ENCODE data around the gene GPR183. TPM values are rescaled to one million over a fixed set of nuclear protein-coding genes. Genes with fewer than 3 reads are reported as not detected.

GPR183 gene
- total and polyA plus RNA-seq, 10 of the 15 experiments (the other 5 are each of a cell fraction or from before 2014, with no cell fraction given): 134 to 669 (median 225) TPM

DNA sequence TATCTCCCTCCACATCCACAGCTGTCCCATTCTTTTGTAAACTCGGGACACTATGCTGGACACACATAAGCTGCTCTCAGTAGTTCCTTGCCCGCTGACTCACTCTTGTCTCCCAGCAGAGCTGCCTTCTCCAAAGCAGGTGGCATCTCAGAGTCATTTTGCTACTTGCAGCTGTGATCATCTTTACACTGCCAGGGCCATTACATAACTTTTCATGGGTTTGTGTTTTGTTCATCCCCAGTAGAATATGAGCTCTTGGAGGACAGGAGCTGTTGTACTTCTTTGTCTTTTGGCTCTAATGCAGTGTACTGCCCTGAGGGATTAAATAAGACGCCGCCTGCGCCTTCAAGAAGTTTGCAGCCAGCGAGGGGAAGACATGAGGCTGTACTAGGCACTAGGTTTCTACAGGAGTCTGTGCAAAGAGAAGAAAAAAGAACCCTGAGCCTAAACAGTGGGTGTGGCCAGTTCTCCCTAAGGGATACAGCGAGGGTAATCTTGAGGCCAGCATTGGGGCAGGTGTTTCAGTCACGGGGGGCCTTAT is 40.8 kb upstream of the GPR183 start (continued):
- no peak for TF ChIP-seq JUND (IDR thresholded peaks at IDR 0.05; ENCODE audit: low read depth, low read length)
- TF ChIP-seq, protein P1, sequence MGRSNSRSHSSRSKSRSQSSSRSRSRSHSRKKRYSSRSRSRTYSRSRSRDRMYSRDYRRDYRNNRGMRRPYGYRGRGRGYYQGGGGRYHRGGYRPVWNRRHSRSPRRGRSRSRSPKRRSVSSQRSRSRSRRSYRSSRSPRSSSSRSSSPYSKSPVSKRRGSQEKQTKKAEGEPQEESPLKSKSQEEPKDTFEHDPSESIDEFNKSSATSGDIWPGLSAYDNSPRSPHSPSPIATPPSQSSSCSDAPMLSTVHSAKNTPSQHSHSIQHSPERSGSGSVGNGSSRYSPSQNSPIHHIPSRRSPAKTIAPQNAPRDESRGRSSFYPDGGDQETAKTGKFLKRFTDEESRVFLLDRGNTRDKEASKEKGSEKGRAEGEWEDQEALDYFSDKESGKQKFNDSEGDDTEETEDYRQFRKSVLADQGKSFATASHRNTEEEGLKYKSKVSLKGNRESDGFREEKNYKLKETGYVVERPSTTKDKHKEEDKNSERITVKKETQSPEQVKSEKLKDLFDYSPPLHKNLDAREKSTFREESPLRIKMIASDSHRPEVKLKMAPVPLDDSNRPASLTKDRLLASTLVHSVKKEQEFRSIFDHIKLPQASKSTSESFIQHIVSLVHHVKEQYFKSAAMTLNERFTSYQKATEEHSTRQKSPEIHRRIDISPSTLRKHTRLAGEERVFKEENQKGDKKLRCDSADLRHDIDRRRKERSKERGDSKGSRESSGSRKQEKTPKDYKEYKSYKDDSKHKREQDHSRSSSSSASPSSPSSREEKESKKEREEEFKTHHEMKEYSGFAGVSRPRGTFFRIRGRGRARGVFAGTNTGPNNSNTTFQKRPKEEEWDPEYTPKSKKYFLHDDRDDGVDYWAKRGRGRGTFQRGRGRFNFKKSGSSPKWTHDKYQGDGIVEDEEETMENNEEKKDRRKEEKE (IDR thresholded peaks at IDR 0.05): no peak
- no peak for TF ChIP-seq RBBP5 (conservative IDR thresholded peaks at IDR 0.05)
- no peak for TF ChIP-seq SIN3A (IDR thresholded peaks at IDR 0.05; ENCODE audit: low read depth, low read length)
- no peak for TF ChIP-seq TARDBP (IDR thresholded peaks at IDR 0.05; ENCODE audit: borderline replicate concordance)
- no peak for TF ChIP-seq RAD21 (IDR thresholded peaks at IDR 0.05; ENCODE audit: insufficient read depth, low read depth, low read length)
- peak; percentile 7; the same call in 1 of the 2 replicates for TF ChIP-seq CREB1 (IDR thresholded peaks at IDR 0.05; ENCODE audit: low read depth)
- no peak for TF ChIP-seq RCOR1 (conservative IDR thresholded peaks at IDR 0.05; ENCODE audit: low read depth, low read length)
- TF ChIP-seq, protein P2, sequence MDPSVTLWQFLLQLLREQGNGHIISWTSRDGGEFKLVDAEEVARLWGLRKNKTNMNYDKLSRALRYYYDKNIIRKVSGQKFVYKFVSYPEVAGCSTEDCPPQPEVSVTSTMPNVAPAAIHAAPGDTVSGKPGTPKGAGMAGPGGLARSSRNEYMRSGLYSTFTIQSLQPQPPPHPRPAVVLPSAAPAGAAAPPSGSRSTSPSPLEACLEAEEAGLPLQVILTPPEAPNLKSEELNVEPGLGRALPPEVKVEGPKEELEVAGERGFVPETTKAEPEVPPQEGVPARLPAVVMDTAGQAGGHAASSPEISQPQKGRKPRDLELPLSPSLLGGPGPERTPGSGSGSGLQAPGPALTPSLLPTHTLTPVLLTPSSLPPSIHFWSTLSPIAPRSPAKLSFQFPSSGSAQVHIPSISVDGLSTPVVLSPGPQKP (IDR thresholded peaks at IDR 0.05; ENCODE audit: low read depth, low read length): no peak
- no peak for TF ChIP-seq MEF2A (IDR thresholded peaks at IDR 0.05; ENCODE audit: insufficient read depth, low read depth, low read length)
- no peak for TF ChIP-seq ZNF217 (IDR thresholded peaks at IDR 0.05)
- TF ChIP-seq EZH2 (IDR thresholded peaks at IDR 0.05; ENCODE audit: borderline replicate concordance, control insufficient read depth, low read depth, low read length): no peak
- no peak for TF ChIP-seq ASH2L (IDR thresholded peaks at IDR 0.05; ENCODE audit: borderline replicate concordance, low read depth)
- TF ChIP-seq RUNX3 (IDR thresholded peaks at IDR 0.05; ENCODE audit: low read length): peak; percentile 13; the same call in 1 of the 2 replicates
- no peak for TF ChIP-seq MTA3 (IDR thresholded peaks at IDR 0.05; ENCODE audit: borderline replicate concordance, low read length)
- TF ChIP-seq KLF5 (IDR thresholded peaks at IDR 0.05; ENCODE audit: partially characterized antibody): no peak
- TF ChIP-seq, protein P3, sequence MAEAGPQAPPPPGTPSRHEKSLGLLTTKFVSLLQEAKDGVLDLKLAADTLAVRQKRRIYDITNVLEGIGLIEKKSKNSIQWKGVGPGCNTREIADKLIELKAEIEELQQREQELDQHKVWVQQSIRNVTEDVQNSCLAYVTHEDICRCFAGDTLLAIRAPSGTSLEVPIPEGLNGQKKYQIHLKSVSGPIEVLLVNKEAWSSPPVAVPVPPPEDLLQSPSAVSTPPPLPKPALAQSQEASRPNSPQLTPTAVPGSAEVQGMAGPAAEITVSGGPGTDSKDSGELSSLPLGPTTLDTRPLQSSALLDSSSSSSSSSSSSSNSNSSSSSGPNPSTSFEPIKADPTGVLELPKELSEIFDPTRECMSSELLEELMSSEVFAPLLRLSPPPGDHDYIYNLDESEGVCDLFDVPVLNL (IDR thresholded peaks at IDR 0.05; ENCODE audit: low read depth, low read length): no peak
- TF ChIP-seq, protein P4, sequence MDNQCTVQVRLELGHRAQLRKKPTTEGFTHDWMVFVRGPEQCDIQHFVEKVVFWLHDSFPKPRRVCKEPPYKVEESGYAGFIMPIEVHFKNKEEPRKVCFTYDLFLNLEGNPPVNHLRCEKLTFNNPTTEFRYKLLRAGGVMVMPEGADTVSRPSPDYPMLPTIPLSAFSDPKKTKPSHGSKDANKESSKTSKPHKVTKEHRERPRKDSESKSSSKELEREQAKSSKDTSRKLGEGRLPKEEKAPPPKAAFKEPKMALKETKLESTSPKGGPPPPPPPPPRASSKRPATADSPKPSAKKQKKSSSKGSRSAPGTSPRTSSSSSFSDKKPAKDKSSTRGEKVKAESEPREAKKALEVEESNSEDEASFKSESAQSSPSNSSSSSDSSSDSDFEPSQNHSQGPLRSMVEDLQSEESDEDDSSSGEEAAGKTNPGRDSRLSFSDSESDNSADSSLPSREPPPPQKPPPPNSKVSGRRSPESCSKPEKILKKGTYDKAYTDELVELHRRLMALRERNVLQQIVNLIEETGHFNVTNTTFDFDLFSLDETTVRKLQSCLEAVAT (IDR thresholded peaks at IDR 0.05): no peak
- TF ChIP-seq, protein P5, sequence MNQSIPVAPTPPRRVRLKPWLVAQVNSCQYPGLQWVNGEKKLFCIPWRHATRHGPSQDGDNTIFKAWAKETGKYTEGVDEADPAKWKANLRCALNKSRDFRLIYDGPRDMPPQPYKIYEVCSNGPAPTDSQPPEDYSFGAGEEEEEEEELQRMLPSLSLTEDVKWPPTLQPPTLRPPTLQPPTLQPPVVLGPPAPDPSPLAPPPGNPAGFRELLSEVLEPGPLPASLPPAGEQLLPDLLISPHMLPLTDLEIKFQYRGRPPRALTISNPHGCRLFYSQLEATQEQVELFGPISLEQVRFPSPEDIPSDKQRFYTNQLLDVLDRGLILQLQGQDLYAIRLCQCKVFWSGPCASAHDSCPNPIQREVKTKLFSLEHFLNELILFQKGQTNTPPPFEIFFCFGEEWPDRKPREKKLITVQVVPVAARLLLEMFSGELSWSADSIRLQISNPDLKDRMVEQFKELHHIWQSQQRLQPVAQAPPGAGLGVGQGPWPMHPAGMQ (IDR thresholded peaks at IDR 0.05; ENCODE audit: borderline replicate concordance): no peak
- TF ChIP-seq NR2C2 (IDR thresholded peaks at IDR 0.05; ENCODE audit: borderline replicate concordance, control insufficient read depth, insufficient read length, low read depth): no peak
- TF ChIP-seq PAX5 (IDR thresholded peaks at IDR 0.05; ENCODE audit: borderline replicate concordance, low read depth, low read length): no peak
- no peak for TF ChIP-seq NR2C1 (IDR thresholded peaks at IDR 0.05)

All from GM12878 (cell line).